Heart left ventricle (tissue), 13 donors: ENCODE results near the gene PCSK2.

Experiments
- POLR2A ChIP-seq, 2 donors: fragments of 450-650 bp; IDR thresholded peaks; one replicate each; pipeline ENCODE4 v1.6.1; 2017; ENCODE audit warnings: antibody characterized with exemption in 2 of 2, mild to moderate bottlenecking in 2 of 2, moderate library complexity in 2 of 2
- TF ChIP-seq, protein P1 (sequence below), 12 donors: fragments of 200-600 bp; sonication (generic) in 4 of 12; IDR thresholded peaks; one replicate each; pipeline versions ENCODE4 v1.5.0 to v1.8.0; 2018 to 2022; ENCODE audit warnings: antibody characterized with exemption in 12 of 12, mild to moderate bottlenecking in 5 of 12
- donor health status: ischemic (EF 13 %, LVEDD 7.1; RV severe dilation, severe dysfunction).
- donor health status: DM: no; HTN: yes; CAD: no.
- donor health status: DM: no; HTN: no; CAD: no.
- donor health status: ischemic (EF 25% LVEDD 6.9; RV normal size, moderate dysfunction).
- donor health status: ischemic (EF 25% LVEDD 5.7; RV mildly dilated, moderate dysfunction).
- donor health status: ischemic (EF 35%, LVEDD 5.7; RV mildly dilated, moderate dysfunction).
- donor health status: nonischemic (EF 11% LVEDD 7.7; RV severe dilation, severe dysfunction).
- donor health status: DM: yes; HTN: yes; CAD: no.
- donor health status: PGD.
- donor health status: ischemic (EF 29% LVEDD 5.4; RV normal size, mild dysfunction).
- donor health status: nonischemic (EF 23%, LVEDD 6.1; RV moderate dilation, normal function).

DNA sequence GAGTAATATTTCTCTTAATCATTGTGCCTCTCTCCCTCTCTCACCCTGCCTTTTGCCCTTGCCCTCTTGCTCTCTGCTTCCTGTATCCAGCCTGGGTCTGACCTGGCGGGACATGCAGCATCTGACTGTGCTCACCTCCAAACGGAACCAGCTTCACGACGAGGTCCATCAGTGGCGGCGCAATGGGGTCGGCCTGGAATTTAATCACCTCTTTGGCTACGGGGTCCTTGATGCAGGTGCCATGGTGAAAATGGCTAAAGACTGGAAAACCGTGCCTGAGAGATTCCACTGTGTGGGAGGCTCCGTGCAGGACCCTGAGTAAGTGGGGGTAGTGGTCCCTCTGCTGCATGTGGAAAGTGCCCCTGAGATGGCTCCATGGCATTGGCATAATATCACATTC lies 238.4 kb downstream of the PCSK2 start:
- TF ChIP-seq POLR2A (IDR thresholded peaks at IDR 0.05) = no peak
- TF ChIP-seq, protein P1, sequence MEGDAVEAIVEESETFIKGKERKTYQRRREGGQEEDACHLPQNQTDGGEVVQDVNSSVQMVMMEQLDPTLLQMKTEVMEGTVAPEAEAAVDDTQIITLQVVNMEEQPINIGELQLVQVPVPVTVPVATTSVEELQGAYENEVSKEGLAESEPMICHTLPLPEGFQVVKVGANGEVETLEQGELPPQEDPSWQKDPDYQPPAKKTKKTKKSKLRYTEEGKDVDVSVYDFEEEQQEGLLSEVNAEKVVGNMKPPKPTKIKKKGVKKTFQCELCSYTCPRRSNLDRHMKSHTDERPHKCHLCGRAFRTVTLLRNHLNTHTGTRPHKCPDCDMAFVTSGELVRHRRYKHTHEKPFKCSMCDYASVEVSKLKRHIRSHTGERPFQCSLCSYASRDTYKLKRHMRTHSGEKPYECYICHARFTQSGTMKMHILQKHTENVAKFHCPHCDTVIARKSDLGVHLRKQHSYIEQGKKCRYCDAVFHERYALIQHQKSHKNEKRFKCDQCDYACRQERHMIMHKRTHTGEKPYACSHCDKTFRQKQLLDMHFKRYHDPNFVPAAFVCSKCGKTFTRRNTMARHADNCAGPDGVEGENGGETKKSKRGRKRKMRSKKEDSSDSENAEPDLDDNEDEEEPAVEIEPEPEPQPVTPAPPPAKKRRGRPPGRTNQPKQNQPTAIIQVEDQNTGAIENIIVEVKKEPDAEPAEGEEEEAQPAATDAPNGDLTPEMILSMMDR (IDR thresholded peaks at IDR 0.05) = no peak
